A549 (cell line): ENCODE data around the gene HIF1AN.

Source experiments
- BHLHE40 ChIP-seq: IDR thresholded peaks from 2 replicates; pipeline ENCODE4 v1.6.1; 2012; ENCODE audit warnings: low read depth, low read length, inconsistent platforms
- FOSL2 ChIP-seq, 2 experiments: fragments of 450-650 bp in 1 of 2; fragments of >200 bp in 1 of 2; sonication (Bioruptor Twin) in 1 of 2; formaldehyde crosslinking; IDR thresholded peaks; 2 replicates each; pipeline versions ENCODE4 v1.5.0 to v1.6.1; 2016 to 2020; ENCODE audit warnings: mild to moderate bottlenecking in 1 of 2, moderate library complexity in 1 of 2
- HOXB5 ChIP-seq: fragments of 250-450 bp; sonication (Bioruptor Pico); IDR thresholded peaks from 2 replicates; pipeline ENCODE4 v1.5.0; 2020; ENCODE audit warnings: mild to moderate bottlenecking, moderate library complexity
- POLR2A ChIP-seq: IDR thresholded peaks from 2 replicates; pipeline ENCODE4 v1.6.1; 2012; ENCODE audit warnings: mild to moderate bottlenecking, low read length
- POLR2AphosphoS2 ChIP-seq: conservative IDR thresholded peaks from 2 replicates; pipeline ENCODE4 v1.6.1; 2012; ENCODE audit warnings: low read length, improper control_type of control experiment, inconsistent platforms
- TF ChIP-seq, protein P1 (sequence below): fragments of >200 bp; sonication (Bioruptor Twin); formaldehyde crosslinking; IDR thresholded peaks from 3 replicates; pipeline ENCODE4 v1.5.1; 2016

DNA sequence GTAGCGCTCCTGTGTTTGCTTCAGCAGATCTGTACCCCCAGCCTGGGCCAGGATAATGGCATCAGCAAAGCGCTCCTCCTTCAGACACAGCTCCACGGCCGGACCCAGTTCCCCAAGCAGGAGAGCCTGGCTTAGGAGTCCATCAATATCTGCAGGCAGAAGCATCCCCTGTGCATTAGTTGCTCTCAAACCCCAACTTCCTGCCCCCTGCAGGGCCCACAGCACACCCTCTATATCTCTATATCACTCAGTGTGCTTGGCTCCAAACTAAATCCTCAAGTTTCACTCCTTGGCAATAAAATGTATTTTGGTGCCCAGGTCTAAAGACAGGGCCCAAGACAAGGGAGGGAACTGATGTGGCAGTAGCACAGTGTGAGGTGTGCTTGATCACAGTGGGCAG is 37.7 kb upstream of the HIF1AN start:
- TF ChIP-seq POLR2AphosphoS2 (no peak), POLR2A (no peak), FOSL2 (IDR thresholded peaks at IDR 0.05) (no peak), FOSL2 (CRISPR knock-in tag; IDR thresholded peaks at IDR 0.05) (no peak), BHLHE40 (no peak), HOXB5 (no peak)
- TF ChIP-seq, protein P1, sequence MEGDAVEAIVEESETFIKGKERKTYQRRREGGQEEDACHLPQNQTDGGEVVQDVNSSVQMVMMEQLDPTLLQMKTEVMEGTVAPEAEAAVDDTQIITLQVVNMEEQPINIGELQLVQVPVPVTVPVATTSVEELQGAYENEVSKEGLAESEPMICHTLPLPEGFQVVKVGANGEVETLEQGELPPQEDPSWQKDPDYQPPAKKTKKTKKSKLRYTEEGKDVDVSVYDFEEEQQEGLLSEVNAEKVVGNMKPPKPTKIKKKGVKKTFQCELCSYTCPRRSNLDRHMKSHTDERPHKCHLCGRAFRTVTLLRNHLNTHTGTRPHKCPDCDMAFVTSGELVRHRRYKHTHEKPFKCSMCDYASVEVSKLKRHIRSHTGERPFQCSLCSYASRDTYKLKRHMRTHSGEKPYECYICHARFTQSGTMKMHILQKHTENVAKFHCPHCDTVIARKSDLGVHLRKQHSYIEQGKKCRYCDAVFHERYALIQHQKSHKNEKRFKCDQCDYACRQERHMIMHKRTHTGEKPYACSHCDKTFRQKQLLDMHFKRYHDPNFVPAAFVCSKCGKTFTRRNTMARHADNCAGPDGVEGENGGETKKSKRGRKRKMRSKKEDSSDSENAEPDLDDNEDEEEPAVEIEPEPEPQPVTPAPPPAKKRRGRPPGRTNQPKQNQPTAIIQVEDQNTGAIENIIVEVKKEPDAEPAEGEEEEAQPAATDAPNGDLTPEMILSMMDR: no peak
